Liver (tissue), 9 donors: ENCODE data around the gene LRMDA. TPM values are rescaled to one million over a fixed set of nuclear protein-coding genes. Genes with fewer than 3 reads are reported as not detected.

ENCODE experiments used
- DNase-seq: peaks from one replicate; pipeline ENCODE4 v3.0.0-alpha.2; 2017; ENCODE audit warnings: low spot score
- H3K27ac ChIP-seq, 2 donors: one replicate each; pipeline ENCODE4 v1.7.0; 2013; ENCODE audit warnings: inconsistent platforms in 2 of 2, low read length in 2 of 2, control low read depth in 1 of 2, low read depth in 1 of 2, mild to moderate bottlenecking in 1 of 2
- H3K27me3 ChIP-seq, 4 donors: one replicate each; pipeline versions ENCODE4 v1.6.1 to v1.7.0; 2013; ENCODE audit warnings: low read length in 3 of 4, inconsistent platforms in 1 of 4, mild to moderate bottlenecking in 1 of 4, moderate library complexity in 1 of 4; ENCODE audit not compliant: control insufficient read depth in 4 of 4, insufficient read depth in 4 of 4
- H3K36me3 ChIP-seq, 4 donors: one replicate each; pipeline versions ENCODE4 v1.6.1 to v1.7.0; 2013; ENCODE audit warnings: low read length in 3 of 4, mild to moderate bottlenecking in 3 of 4, low read depth in 1 of 4, moderate library complexity in 1 of 4; ENCODE audit not compliant: control insufficient read depth in 4 of 4, insufficient read depth in 3 of 4
- H3K4me1 ChIP-seq, 4 donors: one replicate each; pipeline versions ENCODE4 v1.6.1 to v1.7.0; 2013; ENCODE audit warnings: low read length in 3 of 4, mild to moderate bottlenecking in 3 of 4, moderate library complexity in 1 of 4; ENCODE audit not compliant: control insufficient read depth in 4 of 4, insufficient read depth in 4 of 4
- H3K4me3 ChIP-seq, 3 donors: one replicate each; pipeline versions ENCODE4 v1.6.1 to v1.7.0; 2013; ENCODE audit warnings: low read length in 3 of 3, control low read depth in 1 of 3, low read depth in 1 of 3, mild to moderate bottlenecking in 1 of 3
- H3K9ac ChIP-seq, 2 donors: one replicate each; pipeline ENCODE4 v1.7.0; 2013; ENCODE audit warnings: low read length in 2 of 2, mild to moderate bottlenecking in 2 of 2, moderate library complexity in 2 of 2, control low read depth in 1 of 2, low read depth in 1 of 2
- H3K9me3 ChIP-seq, 4 donors: one replicate each; pipeline versions ENCODE4 v1.6.1 to v1.7.0; 2013; ENCODE audit warnings: low read length in 3 of 4; ENCODE audit not compliant: control insufficient read depth in 4 of 4
- ATF3 ChIP-seq: IDR thresholded peaks from 2 replicates; pipeline ENCODE4 v1.6.1; 2016; ENCODE audit warnings: antibody characterized with exemption
- EGR1 ChIP-seq, 2 donors: IDR thresholded peaks; 2 replicates each; pipeline ENCODE4 v1.6.1; 2016 to 2018; ENCODE audit warnings: antibody characterized with exemption in 2 of 2, low read depth in 2 of 2
- GABPA ChIP-seq, 2 donors: IDR thresholded peaks in 1 of 2; conservative IDR thresholded peaks in 1 of 2; 2 replicates each; pipeline ENCODE4 v1.6.1; 2016; ENCODE audit warnings: antibody characterized with exemption in 2 of 2, mild to moderate bottlenecking in 1 of 2, moderate library complexity in 1 of 2
- HNF4G ChIP-seq: IDR thresholded peaks from 2 replicates; pipeline ENCODE4 v1.6.1; 2016; ENCODE audit warnings: antibody characterized with exemption
- MAX ChIP-seq: IDR thresholded peaks from 2 replicates; pipeline ENCODE4 v1.6.1; 2016; ENCODE audit warnings: antibody characterized with exemption
- NR2F2 ChIP-seq: IDR thresholded peaks from 2 replicates; pipeline ENCODE4 v1.6.1; 2016; ENCODE audit warnings: antibody characterized with exemption
- RAD21 ChIP-seq, 2 donors: IDR thresholded peaks; 2 replicates each; pipeline ENCODE4 v1.6.1; 2016; ENCODE audit warnings: antibody characterized with exemption in 2 of 2, mild to moderate bottlenecking in 2 of 2
- REST ChIP-seq: IDR thresholded peaks from 2 replicates; pipeline ENCODE4 v1.6.1; 2016; ENCODE audit warnings: antibody characterized with exemption, mild to moderate bottlenecking
- RXRA ChIP-seq, 2 donors: IDR thresholded peaks; 2 replicates each; pipeline ENCODE4 v1.6.1; 2017 to 2018; ENCODE audit warnings: antibody characterized with exemption in 2 of 2, mild to moderate bottlenecking in 1 of 2
- SP1 ChIP-seq: IDR thresholded peaks from 2 replicates; pipeline ENCODE4 v1.6.1; 2018; ENCODE audit warnings: antibody characterized with exemption, mild to moderate bottlenecking
- YY1 ChIP-seq: IDR thresholded peaks from 2 replicates; pipeline ENCODE4 v1.6.1; 2016; ENCODE audit warnings: antibody characterized with exemption, mild to moderate bottlenecking
- WGBS: extraction: QIAGEN DNeasy Blood & Tissue Kit; methylation state at CpG from one replicate; pipeline ENCODE4 v1.1.7; 2013; 5-methylcytosine and 5-hydroxymethylcytosine counted together
- polyA plus RNA-seq, 2 donors: library from polyadenylated mRNA; stranded (reverse) in 1 of 2; unstranded in 1 of 2; fragments of 200-250 nt in 1 of 2; fragments of >200 nt in 1 of 2; fragmentation: Nextera tagmentation in 1 of 2; extraction: Ambion mirVana in 1 of 2; gene quantifications; one replicate each; pipeline versions ENCODE4 v1.2.1 to v1.2.3, GENCODE V29; 2013 to 2015
- total RNA-seq, 2 donors: library from RNA; depleted of rRNA; stranded (reverse); fragments of >200 nt; gene quantifications; one replicate each; pipeline ENCODE4 v1.2.3, GENCODE V29; 2014
- donor health status: healthy.
- donor health status: healthy.
- donor health status: healthy.
- donor health status: healthy.
- donor health status: healthy.

Gene LRMDA
- total and polyA plus RNA-seq, 4 donors, result 7.9 to 15.8 (median 11.3) TPM

GRCh38 chr10:75976681-75977080 is 545.3 kb downstream of the LRMDA start:
- WGBS, result 95% methylated on average over 3 of the region's 3 CpGs
- Histone ChIP-seq H3K36me3 (no peaks in the 10 kb centered on the region), H3K9ac (no peak overlapping the region), H3K27me3 (no peaks in the 10 kb centered on the region), H3K27ac (no peak overlapping the region), H3K4me1 (peaks cover 0 to 4% (median 0%) of the 10 kb centered on the region in 4 donors), H3K4me3 (no peak overlapping the region), H3K9me3 (no peaks in the 10 kb centered on the region)
- no peak for TF ChIP-seq ATF3
- TF ChIP-seq RAD21 (IDR thresholded peaks at IDR 0.05), result no peak
- TF ChIP-seq MAX, result no peak
- TF ChIP-seq REST, result no peak
- TF ChIP-seq NR2F2, result no peak
- TF ChIP-seq RXRA (IDR thresholded peaks at IDR 0.05), result no peak
- no peak for TF ChIP-seq YY1
- no peak for TF ChIP-seq SP1
- TF ChIP-seq HNF4G, result no peak
- no peak for TF ChIP-seq EGR1 (IDR thresholded peaks at IDR 0.05; ENCODE audit: low read depth in 2 of 2)
- no peak for TF ChIP-seq GABPA (IDR thresholded peaks at IDR 0.05 in 1 of 2, conservative IDR thresholded peaks at IDR 0.05 in 1 of 2)
- DNase-seq, result no peak

GRCh38 chr10:75977139-75977538 is 545.7 kb downstream of the LRMDA start:
- Histone ChIP-seq H3K4me3 (no peak overlapping the region), H3K27me3 (no peaks in the 10 kb centered on the region), H3K9me3 (no peaks in the 10 kb centered on the region), H3K27ac (no peak overlapping the region), H3K4me1 (peaks cover 0 to 4% (median 0%) of the 10 kb centered on the region in 4 donors), H3K9ac (no peak overlapping the region), H3K36me3 (no peaks in the 10 kb centered on the region)
- WGBS, result 55% methylated on average over 4 of the region's 4 CpGs
- TF ChIP-seq SP1 (no peak), MAX (no peak), ATF3 (no peak), REST (no peak), YY1 (no peak), NR2F2 (no peak), GABPA (IDR thresholded peaks at IDR 0.05 in 1 of 2, conservative IDR thresholded peaks at IDR 0.05 in 1 of 2) (no peak), RAD21 (IDR thresholded peaks at IDR 0.05) (no peak)
- DNase-seq, result no peak
